H1 (cell line): ENCODE measurements around the gene PPM1K. TPM values are rescaled to one million over a fixed set of nuclear protein-coding genes. Genes with fewer than 3 reads are reported as not detected.

ENCODE experiments used
- CTCF ChIA-PET: fragments of 300-600 bp; sonication (Branson Sonifier 250); formaldehyde crosslinking; loops from one replicate; lab custom pipeline; 2021; ENCODE audit not compliant: partially characterized antibody; lab: Charles Lee
- POLR2A ChIA-PET: fragments of 300-600 bp; sonication (Branson Sonifier 250); formaldehyde crosslinking; loops from one replicate; lab custom pipeline; 2021; ENCODE audit warnings: inconsistent platforms; ENCODE audit not compliant: partially characterized antibody; lab: Charles Lee
- DNase-seq, 2 experiments: peaks; one replicate each; pipeline versions ENCODE4 v3.0.0 to v3.0.0-alpha.2; 2010 to 2022; ENCODE audit warnings: low spot score in 2 of 2, low read depth in 1 of 2, mixed read lengths in 1 of 2
- FAIRE-seq: peaks from 2 replicates; lab custom pipeline; 2011; peaks lifted over from hg19 to GRCh38; lab: Jason Lieb, UNC
- H2AFZ ChIP-seq: 2 replicates; pipeline ENCODE4 v1.8.1; 2012; ENCODE audit warnings: low read length, inconsistent platforms
- H2AK5ac ChIP-seq: 2 replicates; pipeline ENCODE4 v1.6.1; 2013; ENCODE audit warnings: low read depth, low read length
- H2BK120ac ChIP-seq: replicated peaks from 2 replicates; pipeline ENCODE3; 2013; ENCODE audit warnings: low read depth, low read length, inconsistent platforms
- H2BK12ac ChIP-seq: 2 replicates; pipeline ENCODE4 v1.6.1; 2013; ENCODE audit warnings: low read depth, low read length
- H2BK15ac ChIP-seq: 2 replicates; pipeline ENCODE4 v1.6.1; 2013; ENCODE audit warnings: low read length
- H2BK20ac ChIP-seq: 2 replicates; pipeline ENCODE4 v1.6.1; 2013; ENCODE audit warnings: low read length
- H2BK5ac ChIP-seq: 2 replicates; pipeline ENCODE4 v1.6.1; 2013; ENCODE audit warnings: low read depth, low read length
- H3K14ac ChIP-seq: 2 replicates; pipeline ENCODE4 v1.6.1; 2013; ENCODE audit warnings: inconsistent platforms; ENCODE audit not compliant: insufficient read length
- H3K18ac ChIP-seq: 2 replicates; pipeline ENCODE4 v1.6.1; 2013; ENCODE audit warnings: low read length; ENCODE audit errors: extremely low read depth
- H3K23ac ChIP-seq: 2 replicates; pipeline ENCODE4 v1.6.1; 2013; ENCODE audit warnings: inconsistent platforms; ENCODE audit not compliant: insufficient read length
- H3K23me2 ChIP-seq: 2 replicates; pipeline ENCODE4 v1.6.1; 2013; ENCODE audit warnings: low read depth, low read length
- H3K27ac ChIP-seq: 2 replicates; pipeline ENCODE4 v1.6.1; 2011; ENCODE audit warnings: low read depth, low read length, inconsistent platforms
- H3K27me3 ChIP-seq, 4 experiments: replicated peaks in 1 of 4; 1 replicate in 1 of 4; 2 replicates in 3 of 4; pipeline versions ENCODE4 v1.6.1 to v1.8.1; 2011 to 2013; ENCODE audit warnings: low read length in 3 of 4, mild to moderate bottlenecking in 3 of 4, inconsistent platforms in 2 of 4, mixed read lengths in 2 of 4, moderate library complexity in 1 of 4; ENCODE audit not compliant: control insufficient read depth in 3 of 4, insufficient read depth in 3 of 4; ENCODE audit errors: extremely low read depth in 1 of 4
- H3K36me3 ChIP-seq, 4 experiments: 2 replicates each; pipeline versions ENCODE4 v1.6.1 to v1.8.1; 2011 to 2013; ENCODE audit warnings: mild to moderate bottlenecking in 4 of 4, low read length in 3 of 4, moderate library complexity in 2 of 4, control low read depth in 1 of 4, inconsistent platforms in 1 of 4; ENCODE audit not compliant: insufficient read depth in 4 of 4, control insufficient read depth in 2 of 4
- H3K4ac ChIP-seq: replicated peaks from 2 replicates; pipeline ENCODE3; 2013; ENCODE audit warnings: low read length, low read depth, mixed read lengths, inconsistent platforms; ENCODE audit not compliant: insufficient read length
- H3K4me1 ChIP-seq, 4 experiments: replicated peaks in 1 of 4; 1 replicate in 1 of 4; 2 replicates in 3 of 4; pipeline versions ENCODE4 v1.6.1 to v1.8.1; 2011 to 2013; ENCODE audit warnings: low read length in 3 of 4, inconsistent platforms in 2 of 4, mixed read lengths in 1 of 4; ENCODE audit not compliant: insufficient read depth in 4 of 4, control insufficient read depth in 3 of 4
- H3K4me2 ChIP-seq, 2 experiments: 2 replicates each; pipeline versions ENCODE4 v1.6.1 to v1.8.1; 2011 to 2013; ENCODE audit warnings: low read depth in 2 of 2, low read length in 2 of 2, control low read depth in 1 of 2, inconsistent platforms in 1 of 2, mild to moderate bottlenecking in 1 of 2; ENCODE audit not compliant: insufficient read depth in 1 of 2
- H3K4me3 ChIP-seq, 4 experiments: fragments of 200-600, 300-600 bp in 1 of 4; sonication (generic), shearing (Covaris generic), sonication (Bioruptor Twin) in 1 of 4; 2 replicates each; pipeline versions ENCODE4 v1.5.1 to v1.8.1; 2011 to 2016; ENCODE audit warnings: low read length in 4 of 4, low read depth in 3 of 4, control low read depth in 2 of 4, inconsistent platforms in 2 of 4, mild to moderate bottlenecking in 2 of 4, mixed read lengths in 1 of 4, moderate library complexity in 1 of 4; ENCODE audit not compliant: insufficient read depth in 2 of 4; ENCODE audit errors: extremely low read depth in 1 of 4
- H3K56ac ChIP-seq: replicated peaks from 2 replicates; pipeline ENCODE3; 2013; ENCODE audit warnings: low read depth, mild to moderate bottlenecking, mixed read lengths, low read length, inconsistent platforms; ENCODE audit not compliant: insufficient read length
- H3K79me1 ChIP-seq: 2 replicates; pipeline ENCODE4 v1.6.1; 2013; ENCODE audit warnings: low read depth, low read length, control low read depth
- H3K79me2 ChIP-seq, 2 experiments: 2 replicates each; pipeline versions ENCODE4 v1.6.1 to v1.8.1; 2012 to 2013; ENCODE audit warnings: low read length in 2 of 2, mild to moderate bottlenecking in 2 of 2, inconsistent platforms in 1 of 2; ENCODE audit not compliant: insufficient read depth in 2 of 2, control insufficient read depth in 1 of 2
- H3K9ac ChIP-seq, 4 experiments: replicated peaks in 1 of 4; 1 replicate in 1 of 4; 2 replicates in 3 of 4; pipeline versions ENCODE4 v1.6.1 to v1.8.1; 2011 to 2013; ENCODE audit warnings: low read depth in 3 of 4, low read length in 3 of 4, control low read depth in 2 of 4, mild to moderate bottlenecking in 2 of 4, moderate library complexity in 2 of 4, inconsistent platforms in 1 of 4; ENCODE audit errors: extremely low read depth in 1 of 4
- H3K9me3 ChIP-seq, 2 experiments: 2 replicates each; pipeline versions ENCODE4 v1.6.1 to v1.8.1; 2012 to 2013; ENCODE audit warnings: mild to moderate bottlenecking in 2 of 2, moderate library complexity in 2 of 2, control low read depth in 1 of 2, inconsistent platforms in 1 of 2, low read depth in 1 of 2, low read length in 1 of 2, mixed read lengths in 1 of 2; ENCODE audit not compliant: insufficient read depth in 2 of 2
- H4K20me1 ChIP-seq, 2 experiments: replicated peaks in 1 of 2; 2 replicates each; pipeline versions ENCODE3 to v1.8.1; 2011 to 2013; ENCODE audit warnings: inconsistent platforms in 2 of 2, low read length in 2 of 2, mild to moderate bottlenecking in 1 of 2; ENCODE audit not compliant: insufficient read depth in 2 of 2, control insufficient read depth in 1 of 2
- H4K5ac ChIP-seq: 2 replicates; pipeline ENCODE4 v1.6.1; 2013; ENCODE audit warnings: low read length, low read depth, mixed read lengths, inconsistent platforms; ENCODE audit not compliant: insufficient read length
- H4K8ac ChIP-seq: 2 replicates; pipeline ENCODE4 v1.8.0; 2013; ENCODE audit warnings: mild to moderate bottlenecking, moderate library complexity, low read length, inconsistent platforms; ENCODE audit not compliant: insufficient read depth; ENCODE audit errors: extremely low read depth
- H4K91ac ChIP-seq: replicated peaks from 2 replicates; pipeline ENCODE3; 2013; ENCODE audit warnings: low read length, mixed read lengths, inconsistent platforms; ENCODE audit not compliant: insufficient read length
- RBBP5 ChIP-seq: IDR thresholded peaks from 2 replicates; pipeline ENCODE4 v1.7.1; 2012; ENCODE audit warnings: low read depth, mild to moderate bottlenecking, inconsistent platforms, low read length, moderate library complexity, borderline replicate concordance
- WGBS, 2 experiments: shearing (Covaris generic) in 1 of 2; methylation state at CpG; one replicate each; pipeline versions ENCODE4 v1.1.6 to v1.1.7; 2013 to 2015; ENCODE audit warnings: low lambda C conversion rate in 2 of 2, mixed read lengths in 2 of 2, inconsistent platforms in 1 of 2, low coverage in 1 of 2, missing lambda C conversion rate in 1 of 2; ENCODE audit not compliant: insufficient replicate concordance in 2 of 2, insufficient coverage in 1 of 2, insufficient read length in 1 of 2; ENCODE audit errors: extremely low coverage in 1 of 2, missing lambda C conversion rate in 1 of 2; 5-methylcytosine and 5-hydroxymethylcytosine counted together
- polyA plus RNA-seq, 7 experiments: library from polyadenylated mRNA; depleted of rRNA in 3 of 7; stranded (reverse) in 5 of 7; unstranded in 2 of 7; fragments of >200 nt in 5 of 7; fragments of 200-250 nt in 2 of 7; gene quantifications; 1 replicate in 5 of 7; 2 replicates in 1 of 7; 4 replicates in 1 of 7; pipeline versions ENCODE4 v1.2.1 to v1.2.3, GENCODE V29; 2011 to 2013; ENCODE audit warnings: missing spikeins in 2 of 7, mixed read lengths in 2 of 7
- total RNA-seq: library from RNA; stranded (reverse); fragmentation: NEBNext Ultra II Directional; extraction: Animal tissue kit (Norgen Biotek cat#: 25700); gene quantifications from 2 replicates; pipeline ENCODE4 v1.2.1, GENCODE V29; 2021

The PPM1K gene
- total and polyA plus RNA-seq, 2 of the 8 experiments (the other 6 are each of a cell fraction or from before 2014, with no cell fraction given) = 4.2 to 10.7 TPM

GRCh38 chr4:88242144-88242543 is 42.2 kb downstream of the PPM1K start:
- H4K5ac ChIP-seq = no peak overlapping the region
- no peak for TF ChIP-seq RBBP5
- H3K4me2 ChIP-seq = no peak overlapping the region
- no peaks in the 10 kb centered on the region; a peak in 1 of 4 replicates for H3K9me3 ChIP-seq
- no peak overlapping the region for H3K9ac ChIP-seq
- no peak overlapping the region for H3K4me3 ChIP-seq
- H2BK20ac ChIP-seq = no peak overlapping the region
- H3K23me2 ChIP-seq = no peaks in the 10 kb centered on the region
- H3K14ac ChIP-seq = no peak overlapping the region
- H3K56ac ChIP-seq = no peak overlapping the region
- no peak overlapping the region for H3K23ac ChIP-seq
- H3K18ac ChIP-seq = no peak overlapping the region
- H2BK120ac ChIP-seq = no peak overlapping the region
- no peaks in the 10 kb centered on the region; a peak in 1 of 7 replicates for H3K4me1 ChIP-seq
- H2BK5ac ChIP-seq = no peak overlapping the region
- POLR2A ChIA-PET = no interaction called here
- 92% methylated on average over 1 of the region's 1 CpG; no CpG with 5 or more reads in 1 of the 2 experiments for WGBS, 2 experiments
- no peak overlapping the region for H2AFZ ChIP-seq
- FAIRE-seq = no peak
- CTCF ChIA-PET = interaction anchor here (1.0 to 2.1 kb wide), 4 partner anchors 31 to 272 kb away, joined by 3 to 6 read pairs (median 5); no protein-coding TSS in a partner anchor
- H4K8ac ChIP-seq = no peak overlapping the region
- H3K36me3 ChIP-seq = no peaks in the 10 kb centered on the region
- no peaks in the 10 kb centered on the region for H3K27me3 ChIP-seq
- DNase-seq = peak in 1 of 2 experiments; percentile 13
- no peak overlapping the region for H2BK12ac ChIP-seq
- H4K20me1 ChIP-seq = no peaks in the 10 kb centered on the region
- no peaks in the 10 kb centered on the region for H3K79me1 ChIP-seq
- H3K79me2 ChIP-seq = no peaks in the 10 kb centered on the region
- H2AK5ac ChIP-seq = no peak overlapping the region
- H2BK15ac ChIP-seq = no peak overlapping the region
- H4K91ac ChIP-seq = no peak overlapping the region
- no peak overlapping the region for H3K4ac ChIP-seq
- H3K27ac ChIP-seq = no peak overlapping the region
